ENCODE results near the gene HES4. TPM values are rescaled to one million over a fixed set of nuclear protein-coding genes. Genes with fewer than 3 reads are reported as not detected.

The HES4 gene
- total and polyA plus RNA-seq, 4 donors = 13.5 to 47.9 (median 27.1) TPM

- H3K4me3 ChIP-seq = no peak overlapping the region
- ATAC-seq (ENCODE audit: insufficient read depth, low FRiP score) = no peak
- DNase-seq = no peak
- no peak overlapping the region for H3K27ac ChIP-seq (ENCODE audit: low read depth in 1 of 2, low read length in 1 of 2)
- no peaks in the 10 kb centered on the region for H3K4me1 ChIP-seq (ENCODE audit: control insufficient read depth in 5 of 5, insufficient read depth in 5 of 5, low read length in 5 of 5)
- no peak overlapping the region for H3K9ac ChIP-seq (ENCODE audit: insufficient read depth in 1 of 2, low read length in 2 of 2)
- no peaks in the 10 kb centered on the region for H3K27me3 ChIP-seq (ENCODE audit: control insufficient read depth in 3 of 3, insufficient read depth in 3 of 3, low read length in 2 of 3)
- no peaks in the 10 kb centered on the region for H3K9me3 ChIP-seq (ENCODE audit: control insufficient read depth in 4 of 4, insufficient read depth in 3 of 4, low read length in 3 of 4)
- peaks cover 0 to 73% (median 11%) of the 10 kb centered on the region in 4 donors for H3K36me3 ChIP-seq (ENCODE audit: control insufficient read depth in 4 of 4, insufficient read depth in 4 of 4, low read length in 4 of 4)
- 92 to 97% methylated on average over 16 to 19 of the region's 19 CpGs for WGBS, 2 donors
- TF ChIP-seq CTCF (IDR thresholded peaks at IDR 0.05; ENCODE audit: control extremely low read depth, extremely low read depth) = no peak
Observed at GRCh38 chr1:1047407-1047806, 47.5 kb upstream of the HES4 start.

GRCh38 chr1:1046767-1047166 is 46.9 kb upstream of the HES4 start:
- H3K27me3 ChIP-seq (ENCODE audit: control insufficient read depth in 3 of 3, insufficient read depth in 3 of 3, low read length in 2 of 3) = no peaks in the 10 kb centered on the region
- 92 to 95% methylated on average over 26 of the region's 26 CpGs for WGBS, 2 donors
- DNase-seq (no peak), ATAC-seq (ENCODE audit: insufficient read depth, low FRiP score) (no peak)
- no peak overlapping the region for H3K9ac ChIP-seq (ENCODE audit: insufficient read depth in 1 of 2, low read length in 2 of 2)
- TF ChIP-seq CTCF (IDR thresholded peaks at IDR 0.05; ENCODE audit: control extremely low read depth, extremely low read depth) = no peak
- peaks cover 0 to 72% (median 7%) of the 10 kb centered on the region in 4 donors for H3K36me3 ChIP-seq (ENCODE audit: control insufficient read depth in 4 of 4, insufficient read depth in 4 of 4, low read length in 4 of 4)
- H3K4me3 ChIP-seq = no peak overlapping the region
- no peak overlapping the region for H3K27ac ChIP-seq (ENCODE audit: low read depth in 1 of 2, low read length in 1 of 2)
- H3K9me3 ChIP-seq (ENCODE audit: control insufficient read depth in 4 of 4, insufficient read depth in 3 of 4, low read length in 3 of 4) = peaks cover 0 to 3% (median 0%) of the 10 kb centered on the region in 4 donors
- H3K4me1 ChIP-seq (ENCODE audit: control insufficient read depth in 5 of 5, insufficient read depth in 5 of 5, low read length in 5 of 5) = no peaks in the 10 kb centered on the region

GRCh38 chr1:1046243-1046642 is 46.3 kb upstream of the HES4 start:
- DNase-seq = no peak
- Histone ChIP-seq H3K27me3 (ENCODE audit: control insufficient read depth in 3 of 3, insufficient read depth in 3 of 3, low read length in 2 of 3) (no peaks in the 10 kb centered on the region), H3K36me3 (ENCODE audit: control insufficient read depth in 4 of 4, insufficient read depth in 4 of 4, low read length in 4 of 4) (peaks cover 0 to 70% (median 7%) of the 10 kb centered on the region in 4 donors), H3K9me3 (ENCODE audit: control insufficient read depth in 4 of 4, insufficient read depth in 3 of 4, low read length in 3 of 4) (peaks cover 0 to 3% (median 0%) of the 10 kb centered on the region in 4 donors), H3K27ac (ENCODE audit: low read depth in 1 of 2, low read length in 1 of 2) (no peak overlapping the region), H3K4me3 (no peak overlapping the region), H3K9ac (ENCODE audit: insufficient read depth in 1 of 2, low read length in 2 of 2) (no peak overlapping the region), H3K4me1 (ENCODE audit: control insufficient read depth in 5 of 5, insufficient read depth in 5 of 5, low read length in 5 of 5) (no peaks in the 10 kb centered on the region)
- no peak for TF ChIP-seq CTCF (IDR thresholded peaks at IDR 0.05; ENCODE audit: control extremely low read depth, extremely low read depth)
- WGBS, 2 donors = 95 to 96% methylated on average over 20 of the region's 20 CpGs
- no peak for ATAC-seq (ENCODE audit: insufficient read depth, low FRiP score)

- no peak overlapping the region for H3K27ac ChIP-seq (ENCODE audit: low read depth in 1 of 2, low read length in 1 of 2)
- DNase-seq = no peak
- H3K9ac ChIP-seq (ENCODE audit: insufficient read depth in 1 of 2, low read length in 2 of 2) = no peak overlapping the region
- no peak overlapping the region for H3K4me3 ChIP-seq
- no peak for ATAC-seq (ENCODE audit: insufficient read depth, low FRiP score)
- TF ChIP-seq CTCF (IDR thresholded peaks at IDR 0.05; ENCODE audit: control extremely low read depth, extremely low read depth) = no peak
- WGBS, 2 donors = 96% methylated on average over 23 of the region's 23 CpGs
- peaks cover 0 to 61% (median 7%) of the 10 kb centered on the region in 4 donors for H3K36me3 ChIP-seq (ENCODE audit: control insufficient read depth in 4 of 4, insufficient read depth in 4 of 4, low read length in 4 of 4)
- H3K4me1 ChIP-seq (ENCODE audit: control insufficient read depth in 5 of 5, insufficient read depth in 5 of 5, low read length in 5 of 5) = peaks cover 0 to 5% (median 4%) of the 10 kb centered on the region in 5 donors
- H3K9me3 ChIP-seq (ENCODE audit: control insufficient read depth in 4 of 4, insufficient read depth in 3 of 4, low read length in 3 of 4) = peaks cover 0 to 3% (median 0%) of the 10 kb centered on the region in 4 donors
- H3K27me3 ChIP-seq (ENCODE audit: control insufficient read depth in 3 of 3, insufficient read depth in 3 of 3, low read length in 2 of 3) = no peaks in the 10 kb centered on the region
Observed at GRCh38 chr1:1045129-1045528, 45.2 kb upstream of the HES4 start.
